ENCODE results near the gene ERBB4.

ERBB4 gene

GRCh38 chr2:211928201-211928600, 610.4 kb downstream of the ERBB4 start:
- no peak for DNase-seq (ENCODE audit: low spot score)

DNA sequence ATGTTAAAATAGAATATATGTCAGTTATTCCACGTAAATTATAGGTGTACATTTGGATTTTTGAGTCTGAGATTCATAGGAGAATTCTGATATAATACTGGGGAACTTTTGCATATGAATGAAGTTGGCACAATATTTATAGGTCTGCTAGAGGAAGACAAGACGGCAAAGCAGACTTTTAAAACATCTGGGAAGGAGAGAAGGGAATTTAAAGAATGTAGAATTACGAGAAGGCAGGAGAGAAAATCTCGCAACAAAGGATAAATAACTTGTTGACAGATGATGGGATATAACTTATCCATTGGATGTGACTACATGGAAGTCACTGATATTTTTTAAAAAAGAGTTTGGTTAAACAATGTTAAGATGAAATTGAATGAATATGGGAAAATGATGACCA, 615.6 kb downstream of the ERBB4 start:
- no peak for DNase-seq (ENCODE audit: low spot score)

GRCh38 chr2:211903961-211904360, 634.6 kb downstream of the ERBB4 start:
- no peak for DNase-seq (ENCODE audit: low spot score)

GRCh38 chr2:211901226-211901846, 637.3 kb downstream of the ERBB4 start:
- no peak for DNase-seq (ENCODE audit: low spot score)

DNA sequence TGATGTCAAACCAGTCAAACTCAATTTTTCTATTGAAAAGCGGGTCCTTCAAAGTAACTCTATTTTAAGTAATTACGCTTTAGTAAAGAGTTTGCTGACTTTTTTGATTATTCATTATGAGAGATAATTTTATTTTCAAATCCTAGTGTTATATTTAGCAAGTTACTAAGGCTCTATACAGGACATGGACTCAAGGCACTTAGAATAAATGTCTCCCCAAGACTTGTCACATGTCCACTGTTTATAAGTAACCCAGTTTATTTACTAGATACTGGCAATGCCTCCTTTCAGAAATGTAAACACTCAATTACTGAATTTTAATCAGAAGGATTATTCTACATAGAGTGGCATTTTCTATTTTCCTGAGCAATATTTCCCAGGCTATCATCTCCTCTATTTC, 638.1 kb downstream of the ERBB4 start:
- no peak for DNase-seq (ENCODE audit: low spot score)

DNA sequence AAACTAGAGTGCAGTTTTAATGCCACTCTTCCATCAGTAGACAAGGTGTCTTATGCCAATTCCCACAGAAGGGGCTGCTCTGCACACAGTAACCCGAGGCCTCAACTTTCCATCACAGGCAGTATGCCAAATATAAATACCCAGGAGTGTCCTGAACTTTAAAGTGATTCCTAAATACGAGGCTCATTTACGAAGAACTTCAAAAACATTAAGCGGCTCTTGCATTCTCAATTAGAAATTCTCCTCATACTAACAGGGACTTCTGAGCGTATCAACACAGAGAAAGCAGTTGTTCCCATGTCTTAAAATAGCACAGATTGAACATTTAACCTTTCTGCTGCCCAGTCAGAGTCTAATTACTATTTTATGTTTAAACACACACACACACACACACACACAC, 638.6 kb downstream of the ERBB4 start:
- no peak for DNase-seq (ENCODE audit: low spot score)

- DNase-seq (ENCODE audit: low spot score): no peak
Observed at GRCh38 chr2:211898702-211899101, 639.9 kb downstream of the ERBB4 start.

DNA sequence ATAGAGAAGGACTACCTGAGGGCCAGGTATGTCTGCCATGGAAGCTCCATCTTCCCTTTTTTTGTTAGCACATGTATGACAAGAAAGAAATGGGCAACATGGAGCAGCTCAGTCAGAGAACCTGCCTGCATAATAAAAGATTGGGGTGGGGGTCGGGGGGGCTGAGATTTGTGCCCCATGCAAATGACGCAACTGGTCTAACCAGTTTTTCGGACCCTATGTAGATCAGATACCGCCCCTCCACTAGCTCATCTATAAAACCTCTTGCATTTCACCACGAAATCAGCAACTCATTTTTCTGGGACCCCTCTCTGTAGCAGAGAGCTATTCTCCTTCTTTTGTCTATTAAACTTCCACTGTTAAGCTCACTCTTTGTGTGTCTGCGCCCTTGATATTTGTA, 657.2 kb downstream of the ERBB4 start:
- DNase-seq (ENCODE audit: low spot score): no peak

- DNase-seq (ENCODE audit: low spot score): no peak
Observed at GRCh38 chr2:211879323-211879722, 659.3 kb downstream of the ERBB4 start.

DNA sequence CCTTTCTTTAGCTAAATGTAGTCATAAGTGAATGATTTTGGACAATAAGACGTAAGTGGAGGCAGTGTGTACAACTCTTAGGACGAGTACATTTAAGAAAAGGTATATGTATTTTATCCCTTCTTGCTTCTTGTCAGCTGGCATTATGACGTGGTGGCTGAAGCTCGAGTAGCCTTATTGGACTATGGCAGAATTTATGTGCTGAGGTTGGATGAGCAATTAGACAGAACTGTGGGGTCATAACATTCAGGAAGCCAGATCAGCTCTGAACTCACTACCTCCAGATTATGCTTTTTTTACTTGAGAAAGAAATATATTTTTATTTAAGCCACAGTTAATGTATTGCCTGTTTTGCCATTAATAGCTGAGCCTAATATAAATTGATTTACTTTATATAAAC, 661.5 kb downstream of the ERBB4 start:
- no peak for DNase-seq (ENCODE audit: low spot score)

DNA sequence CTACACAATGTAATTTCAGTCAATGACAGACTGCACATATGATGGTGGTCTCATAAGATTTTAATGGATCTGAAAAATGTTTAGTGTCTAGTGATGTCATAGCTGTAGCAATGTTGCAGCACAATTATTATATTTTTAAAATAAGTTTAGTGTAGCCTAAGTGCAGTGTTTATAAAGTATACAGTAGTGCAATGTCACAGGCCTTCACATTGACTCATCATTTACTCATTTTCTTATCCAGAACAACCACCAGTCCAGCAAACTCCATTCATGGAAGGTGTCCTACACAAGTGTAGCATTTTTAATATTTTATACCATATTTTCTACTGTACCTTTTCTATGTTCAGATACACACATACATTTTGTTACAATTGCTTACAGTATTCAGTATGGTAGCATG, 663.1 kb downstream of the ERBB4 start:
- no peak for DNase-seq (ENCODE audit: low spot score)

- DNase-seq (ENCODE audit: low spot score): no peak
Observed at GRCh38 chr2:211868996-211869533, 669.5 kb downstream of the ERBB4 start.

DNA sequence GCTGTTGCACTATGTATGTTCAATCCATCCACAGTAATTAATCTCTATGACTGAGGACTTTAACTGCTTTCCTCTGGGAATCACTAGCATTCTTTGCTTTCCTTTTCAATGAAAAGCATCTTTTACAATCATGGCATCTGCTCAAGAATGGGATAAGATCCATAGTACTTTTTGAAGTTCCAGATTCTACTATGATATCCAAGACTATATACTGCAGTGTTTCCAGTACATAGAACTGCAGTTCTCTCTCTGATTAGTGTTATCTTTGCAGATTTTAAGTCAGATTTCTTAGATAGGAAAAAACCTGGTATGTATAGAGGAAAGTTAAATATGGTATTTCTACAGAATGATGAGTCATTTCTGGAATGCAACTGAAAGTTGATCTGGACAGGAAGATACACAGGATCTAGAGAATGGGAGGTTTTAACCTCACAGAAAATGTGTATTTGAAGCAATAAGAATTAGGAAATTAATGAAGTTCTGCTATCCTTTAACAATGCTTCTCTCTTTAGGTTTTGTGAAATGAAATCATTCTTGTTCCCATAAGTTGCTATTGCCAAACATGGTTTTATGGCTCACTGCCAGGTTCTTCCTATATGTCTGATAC, 670.7 kb downstream of the ERBB4 start:
- DNase-seq (ENCODE audit: low spot score): no peak

DNA sequence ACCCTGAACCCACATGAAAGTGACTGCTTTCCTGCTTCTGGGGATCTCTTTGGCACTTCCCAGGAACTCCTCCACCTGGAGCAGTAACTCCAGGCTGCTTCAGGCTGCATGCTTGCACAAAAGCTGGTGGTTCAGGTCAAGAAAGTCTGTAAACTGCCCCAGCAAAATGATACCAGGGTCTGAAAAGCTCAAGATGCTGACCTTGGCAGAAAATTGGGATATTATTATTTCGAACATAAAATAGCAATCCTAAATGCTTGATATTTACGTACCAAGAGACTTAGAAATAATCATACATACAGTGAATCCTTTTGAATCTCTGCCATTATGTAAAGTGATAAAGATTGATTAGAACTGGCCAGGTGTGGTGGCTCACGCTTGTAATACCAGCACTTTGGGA, 674.3 kb downstream of the ERBB4 start:
- DNase-seq (ENCODE audit: low spot score): no peak

DNA sequence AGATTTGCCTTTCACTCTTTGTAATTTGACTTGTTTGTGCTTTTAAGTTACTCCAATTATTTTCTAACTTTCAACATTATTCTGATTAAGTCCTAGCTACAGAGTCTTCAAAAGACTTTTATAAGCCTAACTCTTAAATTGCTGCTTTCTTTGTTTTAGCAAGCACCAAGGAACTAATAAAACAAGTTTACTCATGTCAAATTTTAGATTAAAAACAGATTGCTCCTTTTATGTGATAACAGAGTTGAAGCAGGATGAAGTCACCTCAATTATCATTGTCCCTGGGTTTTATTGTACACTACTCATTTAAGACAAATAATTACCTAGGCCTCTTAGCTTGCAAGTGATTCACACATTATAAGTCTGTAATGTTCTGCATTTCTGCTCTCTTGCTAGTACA, 678.4 kb downstream of the ERBB4 start:
- DNase-seq (ENCODE audit: low spot score): no peak

DNA sequence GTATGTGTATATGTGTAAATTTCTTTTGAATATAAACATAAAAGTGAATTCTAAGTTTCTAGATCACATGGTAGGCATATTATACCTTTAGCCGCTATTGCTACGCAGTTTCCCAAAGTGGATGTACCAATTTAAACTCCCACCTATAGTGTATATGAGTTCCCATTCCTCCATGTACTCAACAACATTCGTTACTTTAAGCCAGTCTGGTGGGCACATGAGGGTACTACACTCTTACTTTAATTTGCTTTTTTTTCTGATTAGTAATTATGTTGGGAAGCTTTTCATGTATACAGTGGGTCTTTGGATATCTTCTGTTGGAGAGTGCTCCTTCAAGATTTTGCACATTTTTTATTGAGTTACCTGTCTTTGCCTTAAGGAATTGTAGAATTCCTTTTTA, 683.8 kb downstream of the ERBB4 start:
- DNase-seq (ENCODE audit: low spot score): no peak

DNA sequence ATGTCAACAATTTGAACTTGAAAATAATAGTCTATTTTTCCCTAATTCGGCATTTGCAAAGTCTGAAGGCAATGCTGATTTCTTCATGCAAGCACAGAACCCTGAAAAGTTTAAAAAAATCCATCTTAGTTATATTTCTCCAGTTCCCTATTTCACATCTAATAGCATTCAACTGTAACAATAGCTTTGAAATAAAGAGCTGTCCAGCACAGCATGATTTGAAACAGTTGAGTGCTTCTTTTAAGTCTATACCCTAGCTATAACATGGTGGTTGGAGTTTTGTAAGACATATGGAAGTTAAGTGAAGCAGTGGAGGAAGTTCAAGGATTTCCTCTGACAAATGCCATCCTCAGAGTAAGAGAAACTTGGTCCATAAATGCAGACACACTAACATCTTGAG, 691.9 kb downstream of the ERBB4 start:
- DNase-seq (ENCODE audit: low spot score): no peak

- no peak for DNase-seq (ENCODE audit: low spot score)
Observed at GRCh38 chr2:211846036-211846400, 692.6 kb downstream of the ERBB4 start.

DNA sequence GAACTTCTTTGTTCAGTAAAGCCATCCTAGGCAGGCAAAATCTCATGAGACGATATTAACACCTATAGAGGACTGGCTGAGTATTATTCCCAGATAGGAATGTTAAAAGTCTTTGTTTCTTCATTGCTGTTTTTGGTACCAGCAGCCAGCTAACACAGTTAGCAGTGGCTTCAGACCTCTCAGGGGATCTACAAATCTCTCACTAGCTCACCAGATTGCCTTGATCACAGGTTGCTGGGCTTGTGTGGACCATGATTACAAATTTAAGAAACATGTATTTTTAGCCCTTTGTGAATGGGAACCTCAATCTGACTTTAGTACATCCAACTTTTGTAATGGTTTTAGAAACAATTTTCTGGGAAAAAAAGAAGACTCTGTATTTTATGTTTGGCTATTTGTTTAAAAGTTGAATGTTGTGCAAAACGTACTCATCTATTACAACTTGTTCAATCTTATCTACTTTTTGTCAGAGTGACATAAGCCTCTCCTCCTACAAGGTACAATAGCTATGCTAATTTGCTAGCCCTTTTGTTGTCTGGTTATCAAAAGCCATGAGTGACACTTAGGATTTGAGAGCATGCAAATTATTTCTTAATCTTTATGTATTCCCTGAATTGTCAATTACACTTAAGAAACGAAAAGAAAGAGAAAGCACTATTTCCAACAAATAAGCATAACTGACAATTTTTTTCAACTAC, 693.1 kb downstream of the ERBB4 start:
- no peak for DNase-seq (ENCODE audit: low spot score)

DNA sequence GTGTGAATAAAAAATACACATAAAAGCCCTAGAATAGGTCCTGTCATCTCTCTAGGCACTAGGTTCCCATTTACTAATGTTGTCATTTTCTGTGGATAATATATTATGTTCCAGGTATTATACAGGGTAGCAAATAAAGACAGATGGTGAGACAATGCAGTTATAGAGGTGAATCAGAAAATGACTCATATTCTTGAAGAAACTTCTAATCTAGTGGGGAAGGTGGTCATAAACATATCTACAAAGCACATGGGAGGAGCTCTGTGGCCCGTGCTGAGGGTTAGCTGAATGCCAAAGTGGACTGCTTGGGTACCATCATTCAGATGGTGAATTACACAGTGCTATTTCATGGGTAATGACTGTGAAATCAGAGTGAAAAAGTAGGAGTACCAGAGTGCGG, 700.9 kb downstream of the ERBB4 start:
- no peak for DNase-seq (ENCODE audit: low spot score)

- DNase-seq (ENCODE audit: low spot score): no peak
Observed at GRCh38 chr2:211837206-211837605, 701.4 kb downstream of the ERBB4 start.

- peak; percentile 10 for DNase-seq (ENCODE audit: low spot score)
Observed at GRCh38 chr2:211836409-211836808, 702.2 kb downstream of the ERBB4 start.

GRCh38 chr2:211835695-211836094, 702.9 kb downstream of the ERBB4 start:
- no peak for DNase-seq (ENCODE audit: low spot score)

All from SW480 (cell line).